Activated CD8-positive, alpha-beta memory T cell treated with anti-CD3 and anti-CD28 coated beads for 24 hours (primary cell): ENCODE measurements around the gene TNFSF15.

Experiments
- DNase-seq: peaks from one replicate; pipeline ENCODE4 v3.0.0-alpha.2; 2020

TNFSF15 gene

GRCh38 chr9:114805670-114806525, at the start of gene TNFSF15:
Gene TNFSF15, minus strand, starts transcription at chr9:114806039. Its CDS starts 27 bp downstream, at chr9:114806012.
- no peak for DNase-seq

GRCh38 chr9:114855488-114855887, 49.6 kb upstream of the TNFSF15 start:
- no peak for DNase-seq

- no peak for DNase-seq
These were observed 49.0 kb upstream of the TNFSF15 start for GRCh38 chr9:114854736-114855355.

- no peak for DNase-seq
These were observed 47.4 kb upstream of the TNFSF15 start for GRCh38 chr9:114853071-114853855.

GRCh38 chr9:114852050-114852594, 46.3 kb upstream of the TNFSF15 start:
- DNase-seq: no peak

GRCh38 chr9:114851306-114851705, 45.5 kb upstream of the TNFSF15 start:
- DNase-seq: no peak

GRCh38 chr9:114850871-114851270, 45.0 kb upstream of the TNFSF15 start:
- no peak for DNase-seq

- no peak for DNase-seq
These were observed 43.6 kb upstream of the TNFSF15 start for GRCh38 chr9:114849450-114849849.

- DNase-seq: no peak
These were observed 41.9 kb upstream of the TNFSF15 start for GRCh38 chr9:114847492-114848417.

- no peak for DNase-seq
These were observed 39.5 kb upstream of the TNFSF15 start for GRCh38 chr9:114845373-114845772.

GRCh38 chr9:114844766-114845165, 38.9 kb upstream of the TNFSF15 start:
- no peak for DNase-seq

- no peak for DNase-seq
These were observed 32.1 kb upstream of the TNFSF15 start for GRCh38 chr9:114837923-114838322.

- no peak for DNase-seq
These were observed 30.9 kb upstream of the TNFSF15 start for GRCh38 chr9:114836769-114837168.

- DNase-seq: no peak
These were observed 28.5 kb upstream of the TNFSF15 start for GRCh38 chr9:114834386-114834785.

GRCh38 chr9:114830546-114830945, 24.7 kb upstream of the TNFSF15 start:
- no peak for DNase-seq

GRCh38 chr9:114829574-114830440, 24.0 kb upstream of the TNFSF15 start:
- no peak for DNase-seq

- DNase-seq: no peak
These were observed 22.4 kb upstream of the TNFSF15 start for GRCh38 chr9:114828303-114828650.

GRCh38 chr9:114827641-114828302, 21.9 kb upstream of the TNFSF15 start:
- DNase-seq: no peak

- no peak for DNase-seq
These were observed 20.6 kb upstream of the TNFSF15 start for GRCh38 chr9:114826431-114826830.

GRCh38 chr9:114825126-114825795, 19.4 kb upstream of the TNFSF15 start:
- no peak for DNase-seq
